T47D (cell line): Measurements from ENCODE around the gene INPP5A.
"Not testable (repeated sequence)": the region's sequence is repeated elsewhere in the genome, so short reads cannot be mapped to it uniquely, and the experiment has no call there.

Experiments used
- DNase-seq, 2 experiments: peaks; one replicate each; pipeline versions ENCODE4 v3.0.0 to v3.0.0-alpha.2; 2011 to 2012; ENCODE audit warnings: low read depth in 1 of 2, low spot score in 1 of 2
- JUND ChIP-seq: IDR thresholded peaks from 2 replicates; pipeline ENCODE4 v1.6.1; 2012; ENCODE audit warnings: low read depth
- in situ Hi-C: cut with HindIII; loops from 2 replicates; pipeline ENCODE4 v1.10.0; 2016; ENCODE audit warnings: low sequenced_read_pairs, low pct_unique_long_range_greater_than_20kb

INPP5A gene

GRCh38 chr10:132729810-132730572, 192.4 kb downstream of the INPP5A start:
- no peak for DNase-seq
- in situ Hi-C loops: no loop called here
- TF ChIP-seq JUND: no peak

GRCh38 chr10:132730573-132730953, 193.0 kb downstream of the INPP5A start:
- TF ChIP-seq JUND: no peak
- in situ Hi-C loops: no loop called here
- no peak for DNase-seq

GRCh38 chr10:132732518-132732917, 194.9 kb downstream of the INPP5A start:
- DNase-seq: no peak
- in situ Hi-C loops: no loop called here
- no peak for TF ChIP-seq JUND

- DNase-seq: no peak
- in situ Hi-C loops: no loop called here
- TF ChIP-seq JUND: no peak
Observed at GRCh38 chr10:132733926-132734325, 196.3 kb downstream of the INPP5A start.

GRCh38 chr10:132735341-132735775, 197.8 kb downstream of the INPP5A start:
- DNase-seq: no peak
- no peak for TF ChIP-seq JUND
- in situ Hi-C loops: no loop called here

- TF ChIP-seq JUND: no peak
- no peak for DNase-seq
- in situ Hi-C loops: no loop called here
Observed at GRCh38 chr10:132735923-132736391, 198.4 kb downstream of the INPP5A start.

GRCh38 chr10:132737390-132738048, 199.9 kb downstream of the INPP5A start:
- no peak for DNase-seq
- in situ Hi-C loops: no loop called here
- TF ChIP-seq JUND: no peak

- no peak for DNase-seq
- TF ChIP-seq JUND: no peak
- in situ Hi-C loops: no loop called here
Observed at GRCh38 chr10:132738454-132739224, 201.1 kb downstream of the INPP5A start.

- in situ Hi-C loops: no loop called here
- DNase-seq: no peak
- TF ChIP-seq JUND: no peak
Observed at GRCh38 chr10:132739225-132739613, 201.6 kb downstream of the INPP5A start.

- in situ Hi-C loops: no loop called here
- TF ChIP-seq JUND: no peak
- DNase-seq: no peak
Observed at GRCh38 chr10:132740588-132740987, 203.0 kb downstream of the INPP5A start.

GRCh38 chr10:132742167-132742836, 204.7 kb downstream of the INPP5A start:
- in situ Hi-C loops: no loop called here

GRCh38 chr10:132742837-132743194, 205.2 kb downstream of the INPP5A start:
- no peak for DNase-seq

More at GRCh38 chr10:132742167-132742836, 204.7 kb downstream of the INPP5A start:
- no peak for TF ChIP-seq JUND
- no peak for DNase-seq

GRCh38 chr10:132743196-132743924, 205.8 kb downstream of the INPP5A start:
- DNase-seq, in situ Hi-C loops: not testable (repeated sequence)

More at GRCh38 chr10:132742837-132743194, 205.2 kb downstream of the INPP5A start:
- in situ Hi-C loops: no loop called here
- no peak for TF ChIP-seq JUND
